ENCODE data around the gene PID1. TPM values are rescaled to one million over a fixed set of nuclear protein-coding genes. Genes with fewer than 3 reads are reported as not detected.
"Not testable (repeated sequence)": the region's sequence is repeated elsewhere in the genome, so short reads cannot be mapped to it uniquely, and the experiment has no call there.

Gene PID1
- total RNA-seq, 1 donor from 2014 or later = 0.95 TPM

GRCh38 chr2:229081411-229081810 lies 189.7 kb downstream of the PID1 start:
- no peaks in the 10 kb centered on the region for H3K36me3 Mint-ChIP-seq (ENCODE audit: low read depth)
- peaks cover 38% of the 10 kb centered on the region for H3K9me3 Mint-ChIP-seq (ENCODE audit: low read depth)
- TF ChIP-seq CTCF (IDR thresholded peaks at IDR 0.05) = no peak
- no peak overlapping the region for H3K4me3 Mint-ChIP-seq (ENCODE audit: unreplicated experiment)
- DNase-seq (ENCODE audit: low spot score) = no peak
- H3K27ac Mint-ChIP-seq (ENCODE audit: unreplicated experiment) = no peak overlapping the region
- no peaks in the 10 kb centered on the region for H3K4me1 Mint-ChIP-seq (ENCODE audit: low read depth)
- H3K27me3 Mint-ChIP-seq (ENCODE audit: low read depth) = no peaks in the 10 kb centered on the region

GRCh38 chr2:229080172-229080571 lies 190.9 kb downstream of the PID1 start:
- H3K27me3 Mint-ChIP-seq (ENCODE audit: low read depth) = no peaks in the 10 kb centered on the region
- no peak for TF ChIP-seq CTCF (IDR thresholded peaks at IDR 0.05)
- no peak for DNase-seq (ENCODE audit: low spot score)
- H3K27ac Mint-ChIP-seq (ENCODE audit: unreplicated experiment) = no peak overlapping the region
- no peaks in the 10 kb centered on the region for H3K36me3 Mint-ChIP-seq (ENCODE audit: low read depth)
- no peak overlapping the region for H3K4me3 Mint-ChIP-seq (ENCODE audit: unreplicated experiment)
- no peaks in the 10 kb centered on the region for H3K4me1 Mint-ChIP-seq (ENCODE audit: low read depth)
- H3K9me3 Mint-ChIP-seq (ENCODE audit: low read depth) = peaks cover 49% of the 10 kb centered on the region

- not testable (repeated sequence) for H3K27ac Mint-ChIP-seq (ENCODE audit: unreplicated experiment); H3K4me3 Mint-ChIP-seq (ENCODE audit: unreplicated experiment); H3K27me3 Mint-ChIP-seq (ENCODE audit: low read depth); H3K4me1 Mint-ChIP-seq (ENCODE audit: low read depth); DNase-seq (ENCODE audit: low spot score); H3K36me3 Mint-ChIP-seq (ENCODE audit: low read depth)
- H3K9me3 Mint-ChIP-seq (ENCODE audit: low read depth) = peaks cover 51% of the 10 kb centered on the region
Measured at GRCh38 chr2:229076886-229077285, 194.2 kb downstream of the PID1 start.

GRCh38 chr2:229073935-229074334 lies 197.2 kb downstream of the PID1 start:
- Mint-ChIP-seq H3K27ac (ENCODE audit: unreplicated experiment) (no peak overlapping the region), H3K4me3 (ENCODE audit: unreplicated experiment) (no peak overlapping the region), H3K9me3 (ENCODE audit: low read depth) (peaks cover 42% of the 10 kb centered on the region), H3K4me1 (ENCODE audit: low read depth) (no peaks in the 10 kb centered on the region), H3K36me3 (ENCODE audit: low read depth) (no peaks in the 10 kb centered on the region), H3K27me3 (ENCODE audit: low read depth) (no peaks in the 10 kb centered on the region)
- TF ChIP-seq CTCF (IDR thresholded peaks at IDR 0.05) = no peak
- DNase-seq (ENCODE audit: low spot score) = no peak

- TF ChIP-seq CTCF (IDR thresholded peaks at IDR 0.05) = no peak
- no peak for DNase-seq (ENCODE audit: low spot score)
- H3K27ac Mint-ChIP-seq (ENCODE audit: unreplicated experiment) = no peak overlapping the region
- H3K4me1 Mint-ChIP-seq (ENCODE audit: low read depth) = no peaks in the 10 kb centered on the region
- H3K4me3 Mint-ChIP-seq (ENCODE audit: unreplicated experiment) = no peak overlapping the region
- H3K27me3 Mint-ChIP-seq (ENCODE audit: low read depth) = no peaks in the 10 kb centered on the region
- H3K9me3 Mint-ChIP-seq (ENCODE audit: low read depth) = peaks cover 39% of the 10 kb centered on the region
- H3K36me3 Mint-ChIP-seq (ENCODE audit: low read depth) = no peaks in the 10 kb centered on the region
Measured at GRCh38 chr2:229071292-229071976, 199.7 kb downstream of the PID1 start.

GRCh38 chr2:229066121-229066715 lies 204.9 kb downstream of the PID1 start:
- DNase-seq (ENCODE audit: low spot score) = no peak
- H3K9me3 Mint-ChIP-seq (ENCODE audit: low read depth) = peaks cover 34% of the 10 kb centered on the region
- H3K27me3 Mint-ChIP-seq (ENCODE audit: low read depth) = no peaks in the 10 kb centered on the region
- no peaks in the 10 kb centered on the region for H3K36me3 Mint-ChIP-seq (ENCODE audit: low read depth)
- H3K4me1 Mint-ChIP-seq (ENCODE audit: low read depth) = no peaks in the 10 kb centered on the region
- no peak for TF ChIP-seq CTCF (IDR thresholded peaks at IDR 0.05)
- H3K4me3 Mint-ChIP-seq (ENCODE audit: unreplicated experiment) = no peak overlapping the region
- no peak overlapping the region for H3K27ac Mint-ChIP-seq (ENCODE audit: unreplicated experiment)
